Measurements from ENCODE around the gene ZNF503.
"Not testable (repeated sequence)": the region's sequence is repeated elsewhere in the genome, so short reads cannot be mapped to it uniquely, and the experiment has no call there.

The ZNF503 gene

GRCh38 chr10:75371010-75371409 is 30.6 kb downstream of the ZNF503 start:
- DNase-seq (ENCODE audit: low spot score) = no peak
- TF ChIP-seq CTCF (IDR thresholded peaks at IDR 0.05; ENCODE audit: extremely low read depth, insufficient read depth, missing control alignments) = no peak
- in situ Hi-C loops (cut with MboI; ENCODE audit: low pct_unique_long_range_greater_than_20kb, low sequenced_read_pairs, unreplicated experiment) = no loop called here

DNA sequence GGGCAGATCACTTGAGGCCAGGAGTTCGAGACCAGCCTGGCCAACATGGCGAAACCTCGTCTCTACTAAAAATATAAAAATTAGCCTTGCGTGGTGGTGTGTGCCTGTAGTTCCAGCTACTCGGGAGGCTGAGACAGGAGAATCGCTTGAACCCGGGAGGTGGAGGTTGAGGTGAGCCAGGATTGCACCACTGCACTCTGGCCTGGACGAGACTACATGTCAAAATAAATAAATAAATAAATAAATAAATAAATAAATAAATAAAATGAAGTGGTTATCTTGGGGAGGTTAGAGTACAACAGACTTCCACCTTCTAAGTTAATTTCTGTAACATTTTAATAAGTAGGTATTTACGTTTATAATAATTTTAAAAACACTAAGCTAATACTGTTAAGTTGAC is 31.7 kb downstream of the ZNF503 start:
- in situ Hi-C loops (cut with MboI; ENCODE audit: low pct_unique_long_range_greater_than_20kb, low sequenced_read_pairs, unreplicated experiment) = not testable (repeated sequence)

DNA sequence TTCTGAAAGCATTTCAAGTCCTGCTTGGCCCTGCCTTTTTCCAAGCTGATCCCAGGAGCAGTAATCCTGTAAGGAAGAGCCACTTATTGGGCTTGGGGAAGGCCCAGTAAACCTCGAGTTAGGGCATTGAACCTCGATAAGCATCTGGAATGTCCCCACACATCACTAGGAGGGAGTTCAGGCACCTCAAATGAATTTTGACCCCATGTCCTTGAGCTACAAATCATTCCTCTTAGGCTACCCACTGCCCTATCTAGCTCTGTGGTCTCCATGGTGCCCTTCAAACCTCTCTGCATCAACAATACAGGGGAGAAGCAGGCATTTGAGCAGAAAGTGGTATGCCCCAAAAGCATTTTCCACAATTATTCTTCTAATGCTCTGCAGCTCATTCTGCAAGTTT is 33.7 kb downstream of the ZNF503 start:
- no peak for TF ChIP-seq CTCF (IDR thresholded peaks at IDR 0.05; ENCODE audit: extremely low read depth, insufficient read depth, missing control alignments)
- no peak for DNase-seq (ENCODE audit: low spot score)
- in situ Hi-C loops (cut with MboI; ENCODE audit: low pct_unique_long_range_greater_than_20kb, low sequenced_read_pairs, unreplicated experiment) = no loop called here

More for the DNA sequence above, 31.7 kb downstream of the ZNF503 start:
- not testable (repeated sequence) for DNase-seq (ENCODE audit: low spot score)

- no peak for TF ChIP-seq CTCF (IDR thresholded peaks at IDR 0.05; ENCODE audit: extremely low read depth, insufficient read depth, missing control alignments)
- DNase-seq (ENCODE audit: low spot score) = no peak
- in situ Hi-C loops (cut with MboI; ENCODE audit: low pct_unique_long_range_greater_than_20kb, low sequenced_read_pairs, unreplicated experiment) = no loop called here
These were observed 34.5 kb downstream of the ZNF503 start for GRCh38 chr10:75367021-75367487.

GRCh38 chr10:75363431-75363830 is 38.1 kb downstream of the ZNF503 start:
- DNase-seq (ENCODE audit: low spot score) = no peak
- in situ Hi-C loops (cut with MboI; ENCODE audit: low pct_unique_long_range_greater_than_20kb, low sequenced_read_pairs, unreplicated experiment) = no loop called here
- no peak for TF ChIP-seq CTCF (IDR thresholded peaks at IDR 0.05; ENCODE audit: extremely low read depth, insufficient read depth, missing control alignments)

GRCh38 chr10:75359876-75360275 is 41.7 kb downstream of the ZNF503 start:
- DNase-seq (ENCODE audit: low spot score); in situ Hi-C loops (cut with MboI; ENCODE audit: low pct_unique_long_range_greater_than_20kb, low sequenced_read_pairs, unreplicated experiment): not testable (repeated sequence)

DNA sequence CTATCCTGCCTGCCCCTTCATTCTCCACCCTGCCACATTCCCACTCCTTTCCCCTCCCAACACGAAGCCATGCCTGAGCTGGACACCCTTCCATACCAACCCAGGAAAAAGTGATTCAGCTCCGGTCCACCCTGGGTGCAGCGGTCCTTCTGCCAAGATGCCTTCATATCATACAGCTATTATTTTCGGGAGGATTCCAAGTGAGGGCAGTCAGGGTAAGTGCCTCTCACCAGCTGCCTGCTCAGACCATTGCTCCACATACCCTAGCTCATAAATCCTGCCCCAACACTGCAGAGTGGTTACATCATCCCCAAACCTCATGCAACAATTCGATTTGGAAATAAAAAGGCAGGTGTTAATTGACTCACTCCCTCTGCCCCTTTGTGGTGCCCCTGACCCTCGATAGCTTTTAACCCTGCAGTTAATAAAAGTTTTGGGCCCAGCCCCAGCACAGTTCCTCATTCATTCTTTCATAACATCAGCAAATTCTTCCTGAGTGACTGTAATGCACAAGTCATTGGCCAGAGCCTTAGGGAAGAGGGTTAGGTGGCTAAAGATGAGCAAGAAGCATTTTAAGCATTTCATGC is 42.6 kb downstream of the ZNF503 start:
- DNase-seq (ENCODE audit: low spot score) = no peak
- in situ Hi-C loops (cut with MboI; ENCODE audit: low pct_unique_long_range_greater_than_20kb, low sequenced_read_pairs, unreplicated experiment) = no loop called here
- TF ChIP-seq CTCF (IDR thresholded peaks at IDR 0.05; ENCODE audit: extremely low read depth, insufficient read depth, missing control alignments) = no peak

- in situ Hi-C loops (cut with MboI; ENCODE audit: low pct_unique_long_range_greater_than_20kb, low sequenced_read_pairs, unreplicated experiment) = no loop called here
- no peak for TF ChIP-seq CTCF (IDR thresholded peaks at IDR 0.05; ENCODE audit: extremely low read depth, insufficient read depth, missing control alignments)
- no peak for DNase-seq (ENCODE audit: low spot score)
These were observed 43.4 kb downstream of the ZNF503 start for GRCh38 chr10:75358132-75358531.
